Measurements from ENCODE around the gene TNFRSF25.
"Not testable (repeated sequence)": the region's sequence is repeated elsewhere in the genome, so short reads cannot be mapped to it uniquely, and the experiment has no call there.

Gene TNFRSF25

DNA sequence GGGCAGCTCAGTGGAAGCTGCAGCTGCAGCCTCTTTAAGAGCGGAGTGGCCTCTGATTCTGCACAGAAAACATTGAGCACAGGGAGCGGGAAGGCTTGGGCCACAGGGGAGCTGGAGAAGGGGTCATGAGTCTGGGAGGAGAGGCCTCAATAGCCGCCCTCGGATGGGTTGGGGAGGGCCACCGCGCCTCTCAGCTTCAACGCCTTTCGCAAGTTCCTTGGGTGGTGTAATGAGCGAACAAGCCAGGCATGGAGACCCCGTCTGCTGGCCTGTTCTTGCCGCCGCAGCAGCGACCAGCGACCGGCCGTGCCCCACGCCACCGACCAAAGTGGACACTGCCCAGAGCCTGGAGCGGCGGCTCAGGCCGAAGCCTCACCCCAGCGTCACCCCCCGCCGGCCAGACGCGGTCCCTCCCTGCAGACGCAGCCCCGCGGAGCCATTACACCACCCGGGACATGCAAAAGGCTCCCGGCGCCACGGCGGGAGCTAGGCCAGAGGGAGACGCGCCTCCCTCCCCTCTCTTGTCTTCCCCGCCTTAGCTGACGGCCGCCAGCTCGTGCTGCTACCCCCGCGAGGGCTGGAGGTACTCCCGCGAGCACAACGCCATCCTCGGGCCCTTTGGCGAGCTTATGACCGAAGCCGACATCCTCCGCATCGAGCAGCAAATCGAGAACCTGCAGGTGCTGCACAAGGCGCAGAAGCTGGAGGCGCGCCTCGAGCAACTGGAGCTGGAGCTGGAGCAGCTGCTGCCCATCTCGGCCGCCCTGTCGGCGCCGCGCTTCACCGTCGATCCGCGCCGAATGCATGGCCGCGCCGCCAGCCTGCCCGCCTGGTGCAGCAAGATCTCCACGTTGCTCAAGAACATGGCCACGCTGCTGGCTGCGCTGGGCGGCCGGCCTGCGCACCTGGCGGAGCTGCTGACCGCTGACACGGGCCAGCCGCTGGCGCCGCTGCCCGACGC, 11.8 kb downstream of the TNFRSF25 start:
- peak; percentile 56 for DNase-seq (ENCODE audit: low read depth, low spot score)

DNA sequence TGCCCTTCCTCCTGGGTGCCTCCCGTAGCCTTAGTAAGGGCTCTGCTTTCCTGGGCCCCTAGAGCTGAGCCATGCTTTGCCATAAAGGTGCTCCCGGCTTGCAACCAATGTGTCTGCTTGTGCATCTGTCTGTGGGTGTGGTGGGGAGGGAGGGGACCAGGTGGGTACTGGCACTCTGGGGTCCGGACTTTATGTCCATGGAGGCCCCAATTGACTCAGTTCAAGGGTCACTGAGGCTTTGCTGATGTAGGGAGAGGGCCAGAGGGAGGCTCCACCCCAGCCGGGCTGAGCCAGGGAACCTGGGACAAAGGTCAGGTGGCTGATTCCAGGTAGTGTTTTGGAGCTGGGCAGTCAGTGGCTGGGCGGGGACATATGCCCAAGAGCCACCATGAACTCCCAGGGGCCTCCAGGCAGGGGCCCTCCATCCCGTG, 15.0 kb downstream of the TNFRSF25 start:
- DNase-seq (ENCODE audit: low read depth, low spot score) = no peak

DNA sequence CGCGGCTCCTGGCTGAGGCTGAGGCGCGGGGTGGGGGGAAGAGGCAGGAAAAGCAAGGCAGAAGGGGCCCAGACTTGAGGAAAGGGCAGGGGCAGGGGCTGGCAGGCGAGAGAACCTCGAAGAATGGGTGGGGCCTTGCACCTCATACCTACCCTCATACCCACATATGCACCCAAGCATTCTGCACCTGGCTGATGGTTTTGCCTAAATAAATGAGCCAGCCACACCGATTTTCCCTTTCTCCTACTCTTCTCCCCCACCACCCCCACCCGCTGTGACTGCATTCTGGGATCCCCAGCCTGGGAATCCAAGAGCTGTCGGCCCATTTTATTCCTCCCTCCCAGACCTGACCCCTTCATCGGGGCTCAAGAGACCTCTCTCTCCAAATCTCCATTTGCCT, 15.5 kb downstream of the TNFRSF25 start:
- DNase-seq (ENCODE audit: low read depth, low spot score) = not testable (repeated sequence)

DNA sequence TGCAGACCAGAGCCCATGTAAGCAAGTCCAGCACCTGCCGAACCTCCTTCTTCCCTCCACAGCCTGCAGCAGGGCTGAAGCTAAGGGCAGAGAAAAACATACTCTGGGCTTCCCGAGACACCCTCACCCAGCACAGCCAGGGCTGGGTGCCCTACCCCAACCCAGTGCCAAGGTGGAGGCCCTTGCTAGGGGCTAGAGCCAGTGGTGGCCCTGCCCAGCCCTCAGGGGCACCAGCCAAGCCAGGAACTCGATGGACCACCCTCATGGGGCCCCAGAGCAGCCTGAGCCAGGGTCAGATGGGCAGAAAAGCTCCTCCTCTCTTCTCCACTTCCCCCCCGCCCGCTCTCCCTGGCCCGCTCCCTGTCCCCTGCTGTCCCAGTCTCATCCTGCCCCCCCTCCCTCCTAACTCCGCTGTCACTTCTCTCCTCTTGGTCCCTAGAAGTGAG, 15.9 kb downstream of the TNFRSF25 start:
- no peak for DNase-seq (ENCODE audit: low read depth, low spot score)

DNA sequence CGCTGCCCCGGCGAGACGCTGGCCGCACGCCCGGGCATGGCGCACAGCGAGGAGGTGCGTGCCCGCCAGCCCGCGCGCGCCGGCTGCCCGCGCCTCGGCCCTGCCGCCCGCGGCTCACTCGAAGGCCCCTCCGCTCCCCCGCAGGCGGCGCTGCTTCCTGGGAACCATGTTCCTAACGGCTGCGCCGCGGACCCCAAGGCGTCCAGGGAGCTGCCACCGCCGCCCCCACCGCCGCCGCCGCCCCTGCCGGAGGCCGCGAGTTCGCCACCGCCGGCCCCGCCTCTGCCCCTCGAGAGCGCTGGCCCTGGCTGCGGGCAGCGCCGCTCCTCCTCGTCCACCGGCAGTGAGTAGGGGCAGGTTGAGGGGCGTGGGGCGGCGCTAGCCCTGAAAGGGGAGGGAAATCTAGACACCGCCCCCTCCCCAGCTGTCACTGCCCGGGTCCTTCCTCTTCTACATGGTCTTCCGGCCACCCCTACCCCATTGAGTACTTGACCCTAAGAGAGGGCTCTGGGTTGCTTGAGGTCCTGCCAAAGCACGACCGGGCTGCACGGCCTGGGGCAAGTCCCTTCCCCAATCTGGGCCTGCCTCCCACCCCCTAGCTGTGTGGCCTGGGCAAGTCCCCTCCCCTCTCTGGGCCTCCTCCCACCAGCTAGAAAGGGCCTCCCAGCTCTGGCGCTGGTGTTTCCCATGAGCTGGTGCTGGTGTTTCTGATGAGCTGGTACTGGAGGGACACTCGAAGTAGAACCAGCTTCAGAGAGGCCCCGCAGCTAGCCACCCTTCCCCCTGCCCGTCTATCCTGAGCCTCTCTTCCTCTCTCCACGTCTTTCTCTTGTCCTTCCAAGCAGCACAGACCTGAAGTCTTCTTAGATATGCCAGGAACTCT, 17.0 kb downstream of the TNFRSF25 start:
- DNase-seq (ENCODE audit: low read depth, low spot score) = peak; percentile 56

DNA sequence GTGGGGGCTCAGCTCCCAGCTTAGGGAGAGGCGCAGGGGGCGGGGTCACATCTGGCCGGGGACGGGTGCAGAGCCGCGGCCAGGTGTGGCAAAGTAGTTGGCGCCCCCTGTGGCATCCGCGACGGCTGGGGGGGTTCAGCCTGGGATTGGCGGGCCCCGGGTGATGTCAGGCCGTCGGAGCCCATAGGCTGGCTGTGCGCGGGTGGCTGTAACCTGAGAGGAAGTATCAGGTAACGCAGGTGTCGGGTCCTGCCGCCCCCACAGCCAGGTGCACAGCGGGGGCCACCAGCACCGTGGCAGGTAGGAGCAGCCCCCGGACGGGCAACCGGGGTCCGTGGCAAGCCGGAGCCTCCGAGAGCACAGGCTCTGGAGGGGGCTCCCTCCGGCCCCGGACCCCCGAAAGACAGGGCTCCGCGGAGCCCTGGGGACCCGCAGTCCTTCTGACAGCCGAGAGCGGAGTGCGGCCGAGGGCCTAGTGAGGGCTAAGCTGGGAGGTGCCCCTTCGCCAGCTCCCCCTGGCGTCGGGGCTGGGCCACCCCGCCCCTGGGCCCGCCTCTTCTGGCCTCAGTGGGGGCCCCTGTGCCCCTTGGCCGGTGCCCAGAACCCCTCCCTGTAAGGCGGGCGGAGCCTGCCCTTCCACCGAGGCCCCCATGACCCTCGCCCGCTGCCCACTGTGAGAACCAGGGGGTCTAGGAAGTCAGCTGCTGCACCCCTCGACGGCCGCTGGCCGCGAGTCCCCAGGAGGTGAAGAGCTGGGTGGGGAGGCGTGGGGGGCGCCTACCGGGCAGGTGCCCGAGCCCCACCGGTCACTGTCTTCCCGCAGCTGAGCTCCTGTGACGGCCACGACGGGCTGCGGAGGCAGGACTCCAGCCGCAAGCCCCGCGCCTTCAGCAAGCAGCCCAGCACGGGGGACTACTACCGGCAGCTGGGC, 17.9 kb downstream of the TNFRSF25 start:
- DNase-seq (ENCODE audit: low read depth, low spot score) = peak; percentile 76

DNA sequence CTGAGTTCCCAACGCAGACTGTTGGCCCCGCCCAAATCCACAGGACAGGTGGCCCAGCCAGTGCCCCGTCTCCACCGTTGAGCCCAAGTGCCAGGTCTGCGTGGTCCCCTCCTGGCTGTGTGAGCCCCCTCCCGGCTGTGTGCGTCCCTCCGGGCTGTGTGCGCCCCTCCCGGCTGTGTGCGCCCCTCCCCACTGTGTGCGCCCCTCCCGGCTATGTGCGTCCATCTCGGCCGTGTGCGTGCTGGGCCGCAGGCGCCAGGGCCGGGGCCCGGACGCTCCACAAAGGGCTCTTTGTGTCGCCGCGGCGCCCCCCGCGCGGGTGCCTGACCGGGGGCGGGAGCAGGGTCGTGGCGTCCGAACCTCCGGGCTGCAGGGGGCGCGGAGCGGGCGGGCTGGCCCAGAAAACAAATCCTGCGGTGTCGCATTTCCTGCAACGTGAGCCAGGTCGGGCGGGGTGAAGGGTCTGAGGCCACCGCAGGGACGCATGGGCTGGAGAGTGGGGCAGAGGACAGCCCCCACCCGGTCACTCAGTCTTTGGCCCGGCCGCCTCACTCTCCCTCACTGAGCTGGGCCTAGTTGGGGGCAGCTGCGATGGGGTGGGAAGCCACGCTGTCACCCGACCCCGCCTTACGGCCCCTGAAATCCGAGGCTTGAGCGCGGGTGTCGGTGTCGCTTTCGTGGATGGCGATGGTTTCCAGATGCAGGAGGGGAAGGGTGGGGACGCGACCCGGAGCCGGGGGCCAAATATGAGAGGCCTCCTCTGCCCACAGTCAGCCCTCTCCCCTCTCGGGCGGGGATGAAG, 18.8 kb downstream of the TNFRSF25 start:
- DNase-seq (ENCODE audit: low read depth, low spot score) = no peak

DNA sequence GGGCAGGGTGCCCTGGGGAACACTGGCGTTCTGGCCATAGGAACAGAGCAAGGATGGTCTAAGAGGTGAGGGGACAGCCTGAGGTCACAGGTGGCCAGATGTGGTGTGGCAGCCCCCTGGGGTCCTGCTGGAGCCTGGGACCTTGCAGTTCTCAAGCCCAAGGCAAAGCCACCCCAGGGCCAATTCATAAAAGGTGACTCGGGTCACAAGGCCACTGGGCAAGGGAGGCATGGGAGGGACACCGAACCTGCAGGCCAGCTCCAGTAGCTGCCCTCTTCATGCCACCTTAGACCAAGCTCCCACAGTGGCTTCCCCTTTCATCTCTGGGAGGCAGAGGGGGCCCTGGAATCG, 19.3 kb downstream of the TNFRSF25 start:
- no peak for DNase-seq (ENCODE audit: low read depth, low spot score)

DNA sequence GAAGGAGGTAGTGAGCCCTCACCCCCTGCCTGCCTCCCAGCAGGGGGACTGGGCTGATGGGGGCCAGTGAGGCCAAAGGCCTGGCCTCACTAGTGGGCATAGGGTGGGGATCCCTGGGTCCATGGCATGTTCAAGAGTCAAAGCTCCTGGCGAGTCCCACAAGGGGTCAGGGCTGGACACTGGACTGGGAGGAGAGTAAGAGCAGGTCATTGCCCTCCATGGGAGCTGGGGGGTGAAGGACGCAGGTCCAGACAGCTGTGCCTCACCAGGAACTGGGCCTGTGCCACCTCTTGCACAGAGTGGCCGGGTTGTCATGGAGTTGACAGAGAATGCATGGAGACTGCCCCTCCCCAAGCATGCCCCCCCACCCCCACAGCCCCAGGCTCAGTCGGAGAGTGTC, 20.0 kb downstream of the TNFRSF25 start:
- not testable (repeated sequence) for DNase-seq (ENCODE audit: low read depth, low spot score)

DNA sequence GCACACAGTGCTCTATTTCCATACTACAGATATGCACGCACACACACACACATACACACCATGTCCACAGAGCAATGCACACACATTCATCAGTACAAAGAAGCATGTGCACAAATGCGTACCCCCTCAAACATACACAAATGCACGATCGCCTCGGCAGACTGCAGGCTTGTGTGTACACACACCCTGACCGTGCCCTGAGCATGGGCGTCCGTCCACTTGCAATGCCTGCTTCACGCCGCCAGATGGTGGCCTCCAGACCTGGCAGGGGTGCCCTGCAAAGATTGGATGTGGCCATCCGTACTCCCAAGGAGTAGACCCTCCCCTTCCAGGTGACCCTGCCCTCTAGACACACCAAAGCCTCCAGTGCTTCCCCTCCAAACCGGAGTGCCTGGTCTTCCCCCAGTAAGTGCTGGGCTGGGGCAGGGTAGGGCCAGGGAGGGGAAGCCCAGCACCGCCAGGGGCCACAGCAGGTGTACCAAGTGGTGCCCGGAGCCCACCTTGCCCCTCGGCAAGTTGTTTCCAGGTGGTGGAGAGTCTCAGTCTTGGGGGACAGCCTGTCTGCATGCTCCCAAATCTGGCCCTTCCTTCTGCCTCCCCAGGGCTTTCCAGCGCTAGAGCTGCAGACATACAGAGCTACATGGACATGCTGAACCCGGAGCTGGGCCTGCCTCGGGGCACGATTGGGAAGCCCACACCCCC, 20.8 kb downstream of the TNFRSF25 start:
- no peak for DNase-seq (ENCODE audit: low read depth, low spot score)

DNA sequence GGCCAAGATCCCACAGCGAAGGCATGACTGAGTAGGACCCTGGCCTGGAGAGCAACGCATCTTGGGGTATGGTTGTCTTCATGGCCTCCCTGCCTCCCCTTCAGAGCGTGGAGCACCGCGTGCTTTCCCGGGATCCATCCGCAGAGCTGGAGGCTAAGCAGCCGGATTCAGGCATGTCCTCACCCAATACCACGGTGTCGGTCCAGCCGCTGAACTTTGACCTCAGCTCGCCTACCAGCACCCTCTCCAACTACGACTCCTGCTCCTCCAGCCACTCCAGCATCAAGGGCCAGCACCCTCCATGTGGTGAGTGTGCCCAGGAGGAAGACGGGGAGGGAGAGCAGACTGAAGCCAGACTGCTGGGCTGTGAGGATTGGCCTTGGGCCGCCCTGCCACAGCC, 21.6 kb downstream of the TNFRSF25 start:
- DNase-seq (ENCODE audit: low read depth, low spot score) = no peak

DNA sequence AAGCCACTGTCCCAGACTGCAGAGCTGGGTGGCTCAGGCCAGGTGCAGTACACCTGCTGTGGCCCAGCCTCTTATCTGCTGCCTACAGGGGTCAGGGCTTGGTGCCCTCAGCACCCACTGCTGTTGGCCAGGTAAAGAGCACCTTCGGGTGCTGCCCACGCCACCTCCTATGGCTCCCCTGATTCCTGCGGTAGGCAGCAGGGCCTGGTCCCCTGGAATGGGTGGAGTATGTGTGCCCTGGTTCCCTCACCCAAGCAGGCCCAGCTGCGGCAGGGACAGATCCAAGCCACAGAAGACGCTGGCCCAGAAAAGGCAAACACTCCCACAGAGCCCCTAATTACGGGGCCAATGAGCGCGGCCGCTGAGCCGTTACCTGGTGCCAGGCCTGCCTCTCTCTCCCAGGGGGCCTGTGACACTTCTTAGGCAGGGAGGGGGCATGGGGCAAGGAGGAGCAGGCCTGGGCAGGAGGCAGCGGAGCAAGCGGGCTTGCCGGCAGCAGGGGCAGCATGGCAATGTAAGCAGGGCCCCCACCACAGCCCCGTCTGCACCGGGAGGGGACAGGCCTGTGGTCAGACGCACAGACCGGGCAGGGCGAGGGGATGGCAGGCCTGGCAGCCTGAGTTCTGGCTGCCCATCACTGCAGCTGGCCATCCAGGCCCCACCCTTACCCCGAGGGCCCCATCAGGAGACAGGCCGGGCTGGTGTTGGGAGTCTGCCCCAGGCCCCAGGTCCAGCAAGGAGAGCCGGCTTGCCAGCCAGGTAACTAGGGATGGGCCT, 22.4 kb downstream of the TNFRSF25 start:
- no peak for DNase-seq (ENCODE audit: low read depth, low spot score)

DNA sequence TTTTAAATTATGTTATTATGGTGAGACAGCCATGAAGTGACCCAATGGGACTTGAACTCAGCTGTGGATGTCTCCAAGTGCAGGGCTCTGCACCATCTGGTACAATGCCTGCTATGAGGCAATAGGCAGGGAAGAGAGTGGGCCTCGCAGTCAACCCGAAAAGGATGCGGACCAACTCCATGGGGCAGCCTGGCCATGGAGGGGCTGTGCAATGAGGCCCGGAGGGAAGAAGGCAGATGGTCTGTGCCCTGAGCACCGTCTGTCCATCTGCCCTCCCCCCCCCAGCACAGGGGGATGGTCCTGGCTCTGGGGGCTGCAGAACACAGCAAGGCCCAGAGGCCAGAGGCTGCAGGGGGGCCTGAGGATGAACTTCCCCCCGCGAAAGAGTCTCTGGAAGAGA, 24.4 kb downstream of the TNFRSF25 start:
- DNase-seq (ENCODE audit: low read depth, low spot score) = no peak

DNA sequence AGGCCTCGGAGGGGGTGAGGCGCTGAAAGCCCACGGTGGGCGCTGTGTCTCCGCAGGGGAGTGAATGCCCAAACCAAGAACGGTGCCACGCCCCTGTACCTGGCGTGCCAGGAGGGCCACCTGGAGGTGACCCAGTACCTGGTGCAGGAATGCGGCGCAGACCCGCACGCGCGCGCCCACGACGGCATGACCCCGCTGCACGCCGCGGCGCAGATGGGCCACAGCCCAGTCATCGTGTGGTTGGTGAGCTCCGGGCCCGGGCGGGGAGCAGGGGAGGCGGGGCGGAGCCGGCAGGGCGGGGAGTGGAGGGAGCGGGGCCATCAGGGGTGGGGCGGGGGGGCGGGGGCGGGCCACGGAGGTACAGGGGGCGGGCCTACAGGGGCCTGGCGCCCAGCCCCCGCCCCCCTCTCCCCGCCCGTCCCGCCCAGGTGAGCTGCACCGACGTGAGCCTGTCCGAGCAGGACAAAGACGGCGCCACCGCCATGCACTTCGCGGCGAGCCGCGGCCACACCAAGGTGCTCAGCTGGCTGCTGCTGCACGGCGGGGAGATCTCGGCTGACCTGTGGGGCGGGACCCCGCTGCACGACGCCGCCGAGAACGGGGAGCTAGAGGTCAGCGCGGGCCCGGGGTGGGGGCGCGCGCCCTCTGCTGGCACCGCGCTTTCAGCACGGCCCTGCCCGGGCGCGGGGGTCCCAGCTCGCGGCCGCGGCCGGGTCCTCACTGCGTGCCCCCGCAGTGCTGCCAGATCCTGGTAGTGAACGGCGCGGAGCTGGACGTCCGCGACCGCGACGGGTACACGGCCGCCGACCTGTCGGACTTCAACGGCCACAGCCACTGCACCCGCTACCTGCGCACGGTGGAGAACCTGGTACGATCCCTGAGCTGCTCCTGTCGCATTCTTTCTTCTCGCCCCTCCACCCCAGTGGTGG, 25.5 kb downstream of the TNFRSF25 start:
- peak; percentile 72 for DNase-seq (ENCODE audit: low read depth, low spot score)

DNA sequence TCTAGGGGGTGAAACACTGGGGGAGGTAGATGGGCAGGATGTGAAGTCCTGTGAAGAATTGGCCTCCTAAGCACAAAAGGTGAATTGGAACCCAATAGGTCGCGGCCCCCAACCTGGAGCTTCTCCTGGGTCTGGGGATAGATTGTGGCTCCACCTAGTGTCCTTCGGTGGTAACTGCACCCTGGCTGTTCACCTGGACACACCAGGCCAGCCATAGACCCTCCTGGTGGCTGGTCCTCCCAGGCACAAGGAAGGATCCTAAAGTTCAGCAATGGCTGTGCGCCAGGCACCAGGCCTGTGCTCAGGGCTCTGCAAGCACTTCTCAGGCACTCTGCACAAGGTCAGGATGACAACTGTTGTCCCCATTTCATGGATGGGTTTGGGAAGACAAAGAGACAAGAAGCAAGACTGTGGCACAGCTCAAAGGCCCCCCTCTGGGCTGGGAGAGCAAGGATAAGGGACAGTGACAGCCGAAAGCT, 27.9 kb downstream of the TNFRSF25 start:
- peak; percentile 97 for DNase-seq (ENCODE audit: low read depth, low spot score)

DNA sequence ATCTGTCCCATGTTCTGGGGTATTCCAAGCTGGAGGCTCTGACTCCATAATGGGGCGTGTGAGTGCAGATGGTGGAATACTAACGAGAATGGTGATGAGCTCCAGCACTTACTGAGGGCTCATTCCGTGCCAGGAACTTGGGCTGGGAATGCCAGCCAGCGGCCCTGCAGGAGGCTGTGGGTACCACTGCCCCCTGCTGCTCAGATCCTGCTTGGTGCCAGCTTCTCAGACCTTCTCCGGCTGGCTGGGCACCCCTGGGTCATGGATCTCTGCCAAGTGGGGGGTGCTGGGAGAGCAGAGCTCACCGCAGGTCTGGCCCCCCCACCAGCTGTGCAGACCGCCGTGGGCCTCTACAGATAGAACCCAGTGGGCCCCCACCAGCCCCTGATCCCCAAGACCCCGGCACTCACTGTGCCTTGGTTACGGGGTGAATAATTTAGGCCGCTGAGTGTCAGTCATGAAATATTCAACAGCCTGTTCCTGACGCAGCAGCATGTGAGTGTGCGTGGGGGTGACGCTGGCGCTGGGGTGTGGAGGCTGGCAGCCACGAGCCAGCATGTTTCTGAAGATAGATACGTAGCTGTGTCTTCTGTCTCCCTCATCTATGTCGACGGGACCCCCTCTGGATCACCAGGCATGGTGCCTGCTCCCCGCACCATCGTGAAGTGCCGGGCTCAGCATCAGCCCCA, 28.8 kb downstream of the TNFRSF25 start:
- not testable (repeated sequence) for DNase-seq (ENCODE audit: low read depth, low spot score)

DNA sequence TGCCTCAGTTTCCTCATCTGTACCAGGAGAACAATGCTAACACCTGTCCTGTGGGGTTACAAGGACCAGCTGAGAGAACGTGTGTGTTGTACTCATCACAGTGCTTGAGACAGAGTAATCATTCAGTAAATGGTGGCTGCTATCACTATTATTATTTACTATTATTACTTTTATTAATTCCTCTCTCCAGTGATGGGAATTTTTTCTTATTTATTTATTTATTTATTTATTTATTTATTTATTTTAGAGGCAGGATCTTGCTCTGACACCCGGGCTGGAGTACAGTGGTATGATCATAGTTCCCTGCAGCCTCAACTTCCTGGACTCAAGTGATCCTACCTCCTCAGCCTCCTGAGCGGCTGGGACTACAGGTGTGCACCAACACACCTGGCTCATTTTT, 29.7 kb downstream of the TNFRSF25 start:
- not testable (repeated sequence) for DNase-seq (ENCODE audit: low read depth, low spot score)

Measured in ELF-1 (cell line).